Measurements from ENCODE around the gene GRIP2.

GRCh38 chr3:14540821-14541385 is 761 bp upstream of the GRIP2 start:
- TF ChIP-seq PATZ1 (CRISPR knock-in tag; IDR thresholded peaks at IDR 0.05; ENCODE audit: borderline replicate concordance) (no peak), SNAI2 (CRISPR knock-in tag; IDR thresholded peaks at IDR 0.05) (no peak), ZFP30 (CRISPR knock-in tag; IDR thresholded peaks at IDR 0.05) (no peak), ISL1 (CRISPR knock-in tag; IDR thresholded peaks at IDR 0.05) (no peak), CSDC2 (CRISPR knock-in tag; IDR thresholded peaks at IDR 0.05) (no peak), TOX (CRISPR knock-in tag; IDR thresholded peaks at IDR 0.05; ENCODE audit: borderline replicate concordance) (no peak)
